COR-L47 (cell line): ENCODE measurements around the gene CSNK1G3.
"Not testable (repeated sequence)": the region's sequence is repeated elsewhere in the genome, so short reads cannot be mapped to it uniquely, and the experiment has no call there.

ENCODE experiments used
- DNase-seq: peaks from one replicate; lab custom pipeline; 2025; lab: John Stamatoyannopoulos, UW

The CSNK1G3 gene

DNA sequence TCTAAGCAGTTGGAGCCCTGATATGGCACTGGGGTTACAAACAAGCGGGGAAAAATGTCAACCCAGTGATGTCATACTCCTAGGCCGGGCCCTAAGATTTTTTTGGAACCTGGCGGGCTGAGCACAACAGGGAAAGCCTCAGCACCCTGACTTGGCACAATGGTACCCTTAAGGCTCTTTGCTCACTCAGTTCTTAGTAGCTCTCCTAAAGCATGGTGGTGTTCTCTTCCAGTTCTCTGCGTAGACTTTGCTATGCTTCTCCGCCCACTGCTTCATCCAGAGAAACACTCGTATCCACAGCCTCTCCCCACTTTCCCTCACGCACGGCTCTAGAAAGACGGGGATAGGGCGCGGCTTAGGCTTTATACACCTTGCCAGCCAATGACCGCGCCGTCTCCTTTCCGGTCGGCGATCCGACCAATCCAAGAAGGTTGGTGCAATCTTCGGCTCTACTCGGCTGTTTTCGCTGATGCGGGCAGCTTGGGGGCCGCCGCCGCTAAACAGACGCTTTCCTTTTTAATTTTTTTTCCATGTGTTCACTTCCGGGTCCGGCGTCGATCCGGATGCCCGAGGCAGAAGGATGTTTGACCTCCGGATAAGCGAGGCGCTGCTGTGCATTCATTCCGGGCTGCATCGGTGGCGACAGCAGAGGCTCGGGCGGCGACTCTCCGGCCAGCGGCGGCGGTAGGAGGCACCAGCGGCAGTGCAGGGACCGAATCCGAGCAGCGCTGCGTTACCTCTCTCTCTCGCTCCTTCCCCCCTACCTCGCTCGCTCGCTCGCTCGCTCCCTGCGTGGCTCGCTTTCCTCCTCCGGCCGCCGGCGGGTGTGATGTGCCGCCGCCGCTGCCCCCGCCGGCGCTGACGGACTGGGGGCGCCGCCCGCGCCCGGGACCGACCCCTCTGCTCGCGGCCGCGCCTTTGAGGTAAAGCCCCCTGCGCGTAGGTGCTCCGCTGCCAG lies at the start of gene CSNK1G3:
Gene CSNK1G3, plus strand, starts transcription at position 530 of the 958 bp plus-strand sequence. CDS start 33,487 bp downstream, outside the sequence.
- peak; percentile 98 for DNase-seq

DNA sequence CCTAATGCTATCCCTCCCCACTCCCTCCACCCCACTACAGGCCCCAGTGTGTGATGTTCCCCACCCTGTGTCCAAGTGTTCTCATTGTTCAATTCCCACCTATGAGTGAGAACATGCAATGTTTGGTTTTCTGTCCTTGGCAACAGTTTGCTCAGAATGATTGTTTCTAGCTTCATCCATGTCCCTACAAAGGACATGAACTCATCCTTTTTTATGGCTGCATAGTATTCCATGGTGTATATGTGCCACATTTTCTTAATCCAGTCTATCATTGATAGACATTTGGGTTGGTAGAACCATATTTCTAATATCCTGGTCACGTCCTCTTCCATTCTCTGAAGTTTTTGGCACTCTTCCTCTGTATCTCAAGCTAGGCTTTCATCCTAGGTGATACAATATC lies 45.1 kb upstream of the CSNK1G3 start:
- DNase-seq, result not testable (repeated sequence)

DNA sequence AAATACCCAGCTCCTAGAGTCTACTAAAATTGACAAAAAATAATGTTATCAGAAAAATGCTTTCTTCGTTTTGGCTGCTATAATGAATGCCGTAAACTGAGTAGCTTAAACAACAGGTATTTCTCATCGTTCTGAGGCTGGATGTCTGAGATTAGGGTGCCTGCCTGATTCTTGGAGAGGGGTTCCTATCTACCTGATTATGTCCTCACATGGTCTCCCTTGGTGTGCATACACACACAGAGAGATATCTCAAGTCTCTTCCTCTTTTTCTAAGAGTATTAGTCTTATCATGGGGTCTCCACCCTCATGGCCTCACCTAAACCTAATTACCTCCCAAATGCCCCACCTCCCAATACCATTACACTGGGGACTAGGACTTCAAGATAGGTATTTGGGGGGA lies 40.6 kb upstream of the CSNK1G3 start:
- DNase-seq, result no peak

DNA sequence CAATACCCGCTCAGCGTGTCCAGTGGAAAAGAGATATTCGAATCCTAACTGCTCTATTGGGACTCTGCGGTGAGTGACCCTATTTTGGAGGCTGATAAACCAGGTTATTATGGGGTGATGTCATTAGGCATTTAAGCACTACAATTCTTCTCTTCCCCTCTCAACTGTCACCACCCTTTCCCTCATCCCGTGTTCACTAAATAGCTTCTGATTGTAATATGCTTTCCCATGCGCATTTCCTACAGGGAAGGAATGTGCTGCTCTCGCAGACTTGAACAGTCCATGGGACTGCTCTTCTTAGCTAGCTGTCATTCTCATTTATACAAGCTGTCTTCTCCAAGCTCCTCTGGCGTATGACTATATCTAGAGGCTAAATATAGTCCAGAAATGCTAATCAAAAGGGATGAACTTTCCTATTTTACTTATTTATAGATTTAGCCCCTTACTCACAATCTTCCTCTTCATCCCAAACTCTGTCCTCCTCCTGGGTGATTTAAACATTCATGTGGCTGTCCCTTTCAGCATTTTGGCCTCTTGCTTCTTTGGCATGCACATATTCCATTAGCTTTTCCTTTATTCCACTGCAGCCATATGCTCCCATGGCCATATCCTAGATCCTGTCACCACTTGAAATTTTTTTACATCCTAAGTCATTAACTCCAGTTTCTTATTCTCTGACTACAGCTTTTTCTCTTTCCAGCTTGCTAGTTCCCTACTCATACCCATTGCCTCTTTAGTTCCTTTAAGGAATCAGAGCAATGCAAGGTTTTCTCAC lies 39.6 kb upstream of the CSNK1G3 start:
- DNase-seq, result no peak

DNA sequence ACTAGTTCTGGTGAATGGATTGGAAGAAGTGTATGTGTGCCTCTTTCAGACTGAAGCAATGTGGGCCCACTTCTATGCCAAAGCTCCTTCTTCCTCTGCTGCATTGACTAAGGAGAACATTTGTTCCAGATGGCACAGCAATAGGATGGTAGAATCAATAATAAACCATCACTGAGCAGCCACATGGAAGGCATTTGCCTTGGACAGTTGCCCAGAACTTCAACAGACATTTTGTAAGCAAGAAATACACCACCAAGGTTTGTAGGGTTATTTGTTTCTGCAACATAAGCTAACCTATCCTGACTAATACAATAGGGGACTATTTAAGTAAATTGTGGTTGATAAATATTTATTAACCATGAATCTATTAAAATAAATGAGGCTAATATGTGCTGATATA lies 37.7 kb upstream of the CSNK1G3 start:
- DNase-seq, result peak; percentile 15

DNA sequence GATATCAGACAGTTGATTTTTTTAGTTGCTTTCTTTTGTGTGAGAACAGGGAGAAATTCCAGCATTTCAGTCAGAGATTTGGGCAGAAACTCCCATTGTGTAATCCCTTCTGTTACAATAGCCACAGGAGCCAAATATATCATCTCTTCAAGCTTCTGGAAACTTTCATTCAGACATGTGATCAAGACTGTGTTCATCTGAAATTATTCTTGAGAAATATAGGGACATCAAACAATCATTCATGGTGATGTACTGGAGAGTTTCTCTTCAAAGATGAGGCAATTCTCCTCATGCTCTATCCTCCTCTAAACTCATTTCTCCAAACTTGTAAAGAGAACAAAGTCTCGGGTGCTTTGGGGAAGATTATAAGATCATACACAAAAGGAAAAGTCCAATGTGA lies 35.2 kb upstream of the CSNK1G3 start:
- DNase-seq, result no peak

DNA sequence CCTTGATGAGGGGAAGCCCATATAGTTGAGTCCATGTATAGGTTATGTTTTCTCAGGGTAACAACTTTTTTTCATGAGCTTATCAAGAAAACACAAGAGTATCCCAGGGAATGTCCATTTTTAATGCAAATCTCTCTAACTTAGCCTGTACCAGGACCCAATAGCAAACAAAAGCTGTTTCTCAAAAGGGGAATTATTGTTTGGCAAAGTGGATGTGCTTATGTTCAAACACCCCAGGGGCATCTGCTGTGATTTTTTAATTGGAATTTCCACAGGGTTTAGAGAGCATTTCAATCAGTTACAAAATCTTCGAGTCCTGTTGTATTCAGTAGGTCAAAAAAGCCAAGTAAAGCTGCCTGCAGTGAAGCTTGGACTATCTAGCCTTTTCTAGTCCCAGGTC lies 33.4 kb upstream of the CSNK1G3 start:
- no peak for DNase-seq

DNA sequence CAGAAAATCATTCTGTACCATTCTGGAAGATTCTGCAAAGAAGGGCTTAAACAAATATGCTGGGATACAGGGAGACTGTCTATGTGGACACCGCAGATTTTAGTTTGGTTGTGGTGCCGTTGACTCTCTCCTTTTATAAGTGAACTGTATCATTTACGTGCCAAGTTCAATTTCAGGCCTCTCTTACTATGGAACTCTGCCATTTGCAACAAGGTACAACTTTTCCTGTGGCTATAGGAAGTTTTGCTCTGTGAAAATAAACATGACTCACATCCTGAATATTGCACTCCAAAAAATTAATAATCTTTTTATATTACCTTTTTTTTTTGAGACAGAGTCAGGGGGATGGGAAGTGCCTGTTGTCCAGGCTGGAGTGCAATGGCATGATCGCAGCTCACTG lies 29.7 kb upstream of the CSNK1G3 start:
- DNase-seq, result no peak

DNA sequence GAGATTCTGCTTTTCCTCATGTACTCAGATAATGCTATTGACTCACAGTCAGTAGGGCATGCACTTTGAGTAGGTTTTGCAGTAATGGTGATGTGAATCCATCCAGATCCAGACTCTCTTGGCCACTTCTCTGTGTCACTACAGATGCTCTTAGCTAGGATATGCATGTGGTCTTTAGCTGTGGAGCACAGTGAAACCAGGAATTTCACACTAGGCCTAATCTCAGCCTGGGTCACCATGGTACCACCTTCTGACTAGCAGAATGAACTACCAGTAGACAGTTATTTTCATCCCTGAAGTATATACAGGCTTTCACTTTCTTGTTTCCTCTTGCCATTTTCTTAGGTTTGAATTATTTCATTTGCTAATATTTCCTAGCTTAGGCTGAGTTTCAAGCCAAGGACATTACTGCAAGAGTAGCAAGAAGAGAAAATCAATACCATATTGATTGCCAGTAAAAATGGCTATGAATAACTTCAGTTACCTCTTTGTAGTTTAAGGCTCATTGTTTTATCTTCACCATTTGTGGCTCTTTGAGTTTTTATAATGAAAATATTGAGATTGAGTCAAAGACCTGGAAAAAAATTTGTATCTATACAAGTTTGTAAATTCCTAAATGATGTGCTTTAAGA lies 28.4 kb upstream of the CSNK1G3 start:
- DNase-seq, result no peak

DNA sequence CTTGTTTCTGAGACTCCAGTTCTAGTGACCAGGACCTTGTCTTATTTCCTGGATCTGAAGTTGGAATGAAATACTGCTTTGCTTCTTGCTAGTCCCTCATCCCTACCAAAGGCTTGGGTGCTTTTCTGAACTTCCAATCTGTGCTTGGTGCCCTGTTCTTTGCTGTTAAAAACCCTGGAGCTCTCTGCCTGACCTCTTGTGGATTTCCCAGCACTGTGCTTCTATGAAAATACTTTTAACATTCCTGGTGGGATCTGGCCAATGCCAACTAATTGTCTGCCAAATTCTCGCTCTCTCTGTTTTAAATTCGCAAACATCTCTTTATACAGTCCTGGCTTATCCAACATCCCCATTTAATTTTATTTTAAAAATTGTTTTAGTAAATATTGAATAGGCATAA lies 26.7 kb upstream of the CSNK1G3 start:
- no peak for DNase-seq

DNA sequence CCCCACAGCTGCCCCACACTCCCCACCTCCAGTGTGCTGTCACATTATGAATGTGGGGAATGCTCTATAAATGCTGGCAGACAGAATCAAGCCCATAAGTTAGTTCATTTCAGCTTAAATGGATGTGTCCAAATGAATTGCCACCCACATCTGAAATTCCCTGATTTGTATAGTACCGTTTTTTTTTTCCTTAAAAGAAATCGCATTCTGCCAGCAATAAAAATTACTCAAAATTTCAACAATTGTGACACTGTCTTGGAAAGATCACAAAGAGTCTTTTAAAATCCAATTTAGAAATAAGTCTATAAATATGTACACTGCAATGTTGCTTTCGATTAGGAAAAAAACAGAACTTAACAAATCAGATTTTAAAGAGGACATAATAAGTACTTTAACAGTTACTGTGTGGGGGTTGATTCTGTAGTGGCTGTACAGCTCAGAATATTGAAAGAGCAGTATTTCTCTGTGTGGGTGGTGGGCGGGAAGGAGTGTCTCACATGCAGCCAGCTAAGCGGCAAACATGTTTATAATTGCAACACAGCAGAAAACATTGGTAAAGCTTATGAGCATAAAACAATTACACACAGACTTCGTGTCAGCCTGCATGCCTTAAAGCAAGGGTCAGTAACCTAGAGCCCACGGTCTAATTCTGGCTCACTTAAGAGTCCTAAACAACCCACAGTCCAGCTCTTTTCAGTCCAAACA lies 24.9 kb upstream of the CSNK1G3 start:
- peak; percentile 2 for DNase-seq

DNA sequence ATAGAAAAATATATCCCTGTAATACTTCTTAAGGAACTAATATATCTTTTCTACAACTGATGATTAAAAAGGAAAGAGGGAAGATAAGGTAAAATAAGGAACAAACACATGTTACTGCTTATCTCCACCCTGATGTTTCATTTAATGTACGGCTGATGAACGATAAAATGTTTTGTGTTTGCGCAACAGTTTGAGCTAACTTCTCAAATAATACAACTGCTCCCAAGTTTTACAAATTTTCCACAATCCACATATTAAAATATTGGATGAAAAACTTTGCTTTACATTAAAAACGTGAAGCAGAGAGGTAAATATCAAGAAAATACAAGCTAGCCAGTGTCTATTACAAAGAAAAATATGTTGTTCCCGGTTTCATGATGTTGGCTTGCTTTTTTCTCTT lies 21.0 kb upstream of the CSNK1G3 start:
- no peak for DNase-seq

DNA sequence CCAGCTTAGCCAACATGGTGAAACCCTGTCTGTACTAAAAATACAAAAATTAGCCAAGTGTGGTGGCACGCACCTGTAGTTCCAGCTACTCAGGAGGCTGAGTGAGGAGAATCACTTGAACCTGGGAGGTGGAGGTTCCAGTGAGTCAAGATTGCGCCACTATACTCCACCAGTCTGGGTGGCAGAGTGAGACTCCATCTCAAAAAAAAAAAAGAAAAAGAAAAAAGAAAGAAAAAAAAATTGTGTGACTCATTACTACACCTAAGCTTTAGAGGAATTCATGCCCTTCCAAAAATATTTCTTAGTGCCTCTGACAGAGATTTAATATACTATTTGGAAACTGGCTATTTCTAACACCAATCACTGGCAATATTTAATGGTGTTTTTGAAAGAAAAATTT lies 16.8 kb upstream of the CSNK1G3 start:
- DNase-seq, result not testable (repeated sequence)

DNA sequence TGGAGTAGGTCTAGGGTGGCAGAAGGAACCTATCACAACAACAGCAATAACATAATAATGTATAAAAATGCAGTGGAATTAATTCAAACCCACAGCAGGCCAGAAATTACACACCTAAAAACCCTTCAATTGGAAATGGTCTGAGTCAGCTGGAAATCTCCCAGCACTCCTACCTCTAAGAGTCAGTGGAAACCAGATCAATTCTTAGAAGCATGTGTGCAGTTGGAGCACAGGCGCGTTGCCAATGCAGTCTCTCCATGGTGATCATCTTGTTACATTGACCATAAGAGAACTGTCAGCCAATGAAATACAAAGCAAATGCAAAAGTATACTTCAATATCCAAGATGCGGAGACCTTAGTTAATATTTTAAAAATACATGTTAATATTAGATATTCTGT lies 15.1 kb upstream of the CSNK1G3 start:
- DNase-seq, result no peak

DNA sequence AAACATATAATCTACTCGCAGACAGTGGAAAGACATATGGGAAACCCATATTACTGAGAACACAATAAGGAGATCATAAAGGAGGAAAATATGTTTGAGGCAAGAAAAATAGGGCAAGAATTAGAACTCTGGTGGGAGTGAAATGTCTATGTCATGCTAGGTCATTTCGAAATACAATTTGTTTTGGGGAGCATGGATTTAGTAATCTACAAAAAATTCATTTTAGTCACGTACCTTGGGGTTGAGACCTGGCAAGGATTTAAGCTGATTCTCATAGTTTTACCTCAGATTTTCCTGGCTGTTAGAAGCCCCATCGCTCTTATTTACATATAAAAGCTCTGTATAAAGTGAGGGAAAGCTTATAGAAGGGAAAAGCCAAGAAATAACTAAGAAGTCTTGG lies 11.5 kb upstream of the CSNK1G3 start:
- DNase-seq, result no peak

DNA sequence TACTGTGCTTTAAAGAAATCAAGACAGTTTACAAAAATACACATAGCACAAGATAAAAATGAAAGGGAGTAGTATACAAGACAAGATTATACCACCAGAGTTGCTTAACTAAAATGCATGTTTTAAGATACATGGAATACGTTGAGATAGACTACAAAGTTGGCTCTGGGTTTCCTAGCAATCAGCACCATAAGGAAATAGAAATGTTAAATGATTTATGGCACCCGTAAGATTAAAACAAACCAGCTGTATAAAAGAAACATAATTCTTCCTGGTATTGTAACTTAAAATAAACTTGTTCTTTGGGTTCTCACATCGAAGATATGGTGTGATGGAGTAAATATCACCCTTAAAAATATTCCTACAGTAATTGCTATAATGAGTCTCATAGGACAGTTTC lies 9.9 kb upstream of the CSNK1G3 start:
- DNase-seq, result no peak

DNA sequence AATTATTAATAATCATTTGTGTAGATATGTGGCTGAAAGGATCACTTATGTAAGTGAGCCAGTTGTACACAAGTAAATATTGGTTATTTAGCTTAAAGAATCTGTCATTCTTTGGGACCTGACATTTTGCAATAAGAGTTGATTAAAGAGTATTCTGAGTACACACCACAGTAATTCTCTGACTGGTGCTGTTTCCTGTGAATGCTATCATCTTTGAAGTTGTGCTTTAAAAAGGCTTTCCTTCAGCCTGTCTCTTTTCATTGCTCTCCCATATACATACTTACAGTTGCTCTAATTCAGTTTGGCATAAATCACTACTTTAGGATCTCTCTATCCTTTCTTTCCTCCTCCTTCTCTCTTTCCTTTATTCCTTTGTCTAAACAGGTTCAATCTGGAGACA lies 8.7 kb upstream of the CSNK1G3 start:
- DNase-seq, result no peak

DNA sequence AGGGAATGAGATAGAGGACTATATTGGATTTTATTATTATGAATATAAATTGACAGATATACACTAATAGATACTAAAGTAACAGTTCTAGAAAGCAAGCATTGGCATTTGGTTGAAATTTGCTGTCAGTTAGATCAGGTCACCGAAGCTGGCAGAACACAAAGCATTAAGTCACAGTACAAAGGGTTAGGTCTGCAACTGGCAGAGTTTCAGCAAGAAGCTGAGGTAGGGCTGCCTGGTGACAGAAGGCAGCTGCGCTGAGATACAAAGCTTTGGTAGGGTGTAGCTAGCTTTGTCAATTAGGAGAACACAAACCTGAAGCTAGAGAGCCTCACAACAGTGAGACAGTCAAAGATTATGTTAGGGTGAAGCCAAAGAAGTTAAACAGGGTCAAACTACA lies 6.3 kb upstream of the CSNK1G3 start:
- peak; percentile 55 for DNase-seq

DNA sequence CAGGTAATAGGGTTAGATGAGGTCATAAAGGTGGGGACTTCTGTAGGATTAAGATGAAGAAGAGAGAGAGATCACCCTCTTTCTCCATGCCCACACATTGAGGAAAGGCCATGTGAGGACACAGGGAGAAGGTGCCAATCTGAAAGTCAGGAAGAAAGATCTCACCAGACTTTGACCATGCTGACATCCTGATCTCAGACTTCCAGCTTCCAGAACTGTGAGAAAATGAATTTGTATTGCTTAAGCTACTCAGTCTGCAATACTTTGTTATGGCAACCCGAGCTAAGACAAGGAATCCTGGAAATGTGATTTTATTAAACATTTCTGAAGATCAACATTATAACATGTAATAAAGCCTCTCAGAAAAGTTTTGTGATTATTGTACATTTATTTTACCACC lies 3.5 kb upstream of the CSNK1G3 start:
- DNase-seq, result no peak

DNA sequence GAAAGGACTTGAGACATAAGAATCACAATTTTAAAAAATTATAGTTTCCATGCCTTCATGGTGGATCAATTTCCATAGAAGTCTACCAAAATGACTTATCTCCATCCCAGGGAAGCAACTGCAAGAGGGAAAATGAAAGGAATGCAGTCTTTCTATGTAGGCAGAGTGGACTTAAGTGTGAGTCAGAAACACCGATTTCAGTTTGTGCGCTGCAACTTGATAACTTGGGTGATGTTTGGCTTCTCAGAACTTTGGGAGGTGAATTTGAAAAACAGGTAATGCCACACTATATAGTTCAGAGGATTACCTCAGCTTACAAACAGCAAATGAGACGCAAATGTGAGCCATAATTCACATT lies 708 bp upstream of the CSNK1G3 start:
- no peak for DNase-seq

DNA sequence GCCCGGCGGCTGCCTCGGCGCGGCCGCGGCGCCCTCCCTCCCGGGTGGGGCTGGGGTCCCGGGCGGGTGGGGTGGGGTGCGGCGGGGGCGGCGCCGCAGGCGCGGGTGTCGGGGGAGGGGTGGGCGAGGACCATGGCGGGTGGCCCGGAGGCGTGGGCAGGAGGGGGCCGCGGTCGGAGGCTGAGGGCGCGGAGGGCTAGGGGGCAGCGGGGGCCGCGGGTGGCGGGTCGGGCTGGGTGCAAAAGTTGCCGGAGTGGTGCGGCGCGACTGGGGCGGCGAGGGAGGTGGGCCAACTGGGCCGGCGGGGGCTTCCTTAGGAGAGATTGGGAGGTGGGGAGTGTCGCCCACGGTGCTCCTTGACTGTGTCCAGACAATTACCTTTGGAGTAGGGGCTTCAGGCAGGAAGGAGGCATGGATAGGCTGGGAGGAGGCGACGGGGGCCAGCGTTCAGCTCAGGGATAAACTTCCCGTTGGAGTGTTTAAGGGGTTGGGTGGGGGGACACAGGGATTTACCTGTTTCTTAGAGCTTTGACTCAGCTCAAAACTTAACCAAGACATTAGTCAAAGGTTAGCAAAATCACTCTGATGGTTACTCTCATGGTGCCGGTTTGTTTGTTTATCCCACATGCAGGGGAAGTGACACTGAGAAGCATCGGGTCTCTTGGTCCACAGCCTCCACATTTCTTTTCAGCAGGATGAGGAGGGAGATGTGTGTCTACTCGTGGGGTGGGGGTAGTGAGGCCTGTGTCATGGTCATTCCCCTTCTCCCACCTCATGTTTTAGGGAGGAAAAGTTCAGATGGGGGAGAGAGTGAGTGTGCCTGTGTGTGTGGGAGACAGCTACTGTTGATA lies 859 bp downstream of the CSNK1G3 start:
- no peak for DNase-seq
